Measurements from ENCODE around the gene SLC41A3. TPM values are rescaled to one million over a fixed set of nuclear protein-coding genes. Genes with fewer than 3 reads are reported as not detected.

Gene SLC41A3
- total and polyA plus RNA-seq, 11 donors: 20.9 to 60.1 (median 46.4) TPM

- peaks cover 0 to 16% (median 0%) of the 10 kb centered on the region in 9 donors for H3K36me3 ChIP-seq
- H3K4me3 ChIP-seq: no peak overlapping the region
- ATAC-seq (no peak), DNase-seq (no peak)
- intact Hi-C loops (cut with DNase I): no loop called here
- WGBS, 4 donors: 75 to 86% (median 81%) methylated on average over 15 to 16 of the region's 16 CpGs
- TF ChIP-seq, protein P1, sequence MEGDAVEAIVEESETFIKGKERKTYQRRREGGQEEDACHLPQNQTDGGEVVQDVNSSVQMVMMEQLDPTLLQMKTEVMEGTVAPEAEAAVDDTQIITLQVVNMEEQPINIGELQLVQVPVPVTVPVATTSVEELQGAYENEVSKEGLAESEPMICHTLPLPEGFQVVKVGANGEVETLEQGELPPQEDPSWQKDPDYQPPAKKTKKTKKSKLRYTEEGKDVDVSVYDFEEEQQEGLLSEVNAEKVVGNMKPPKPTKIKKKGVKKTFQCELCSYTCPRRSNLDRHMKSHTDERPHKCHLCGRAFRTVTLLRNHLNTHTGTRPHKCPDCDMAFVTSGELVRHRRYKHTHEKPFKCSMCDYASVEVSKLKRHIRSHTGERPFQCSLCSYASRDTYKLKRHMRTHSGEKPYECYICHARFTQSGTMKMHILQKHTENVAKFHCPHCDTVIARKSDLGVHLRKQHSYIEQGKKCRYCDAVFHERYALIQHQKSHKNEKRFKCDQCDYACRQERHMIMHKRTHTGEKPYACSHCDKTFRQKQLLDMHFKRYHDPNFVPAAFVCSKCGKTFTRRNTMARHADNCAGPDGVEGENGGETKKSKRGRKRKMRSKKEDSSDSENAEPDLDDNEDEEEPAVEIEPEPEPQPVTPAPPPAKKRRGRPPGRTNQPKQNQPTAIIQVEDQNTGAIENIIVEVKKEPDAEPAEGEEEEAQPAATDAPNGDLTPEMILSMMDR (IDR thresholded peaks at IDR 0.05): no peak
- no peak for TF ChIP-seq POLR2A (IDR thresholded peaks at IDR 0.05)
- peaks cover 0 to 17% (median 11%) of the 10 kb centered on the region in 12 donors for H3K4me1 ChIP-seq
- no peaks in the 10 kb centered on the region for H3K27me3 ChIP-seq
- H3K9me3 ChIP-seq: peaks cover 0 to 4% (median 0%) of the 10 kb centered on the region in 12 donors
- H3K27ac ChIP-seq: no peak overlapping the region
Measured at GRCh38 chr3:126052196-126053058, 31.5 kb downstream of the SLC41A3 start.

DNA sequence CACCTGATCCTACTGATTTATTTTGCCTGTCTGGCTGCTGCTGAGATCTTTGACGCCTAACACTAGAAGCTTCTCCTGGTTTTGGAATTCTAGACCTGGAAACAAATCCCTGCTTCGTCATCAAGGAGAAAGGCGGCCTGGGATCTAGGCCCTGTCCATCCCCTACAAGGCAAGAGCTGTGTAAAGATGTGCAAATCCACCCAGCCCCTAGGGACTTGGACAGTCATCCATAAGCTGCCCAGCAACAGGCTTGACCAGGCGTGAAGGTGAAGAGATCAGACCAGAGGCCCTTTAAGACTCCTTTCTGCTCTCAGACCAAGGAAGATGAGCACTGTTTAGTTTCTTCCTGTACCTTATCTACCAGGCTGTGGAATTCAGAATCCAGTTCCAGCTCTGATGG, 32.2 kb downstream of the SLC41A3 start:
- Histone ChIP-seq H3K27me3 (no peaks in the 10 kb centered on the region), H3K4me3 (no peak overlapping the region), H3K27ac (no peak overlapping the region), H3K36me3 (peaks cover 0 to 16% (median 6%) of the 10 kb centered on the region in 9 donors), H3K4me1 (peaks cover 0 to 10% (median 4%) of the 10 kb centered on the region in 12 donors), H3K9me3 (peaks cover 0 to 11% (median 0%) of the 10 kb centered on the region in 12 donors)
- 96 to 98% (median 97%) methylated on average over 4 of the region's 4 CpGs for whole genome bisulfite sequencing, 4 donors
- TF ChIP-seq, protein P1 (IDR thresholded peaks at IDR 0.05): no peak
- no peak for TF ChIP-seq POLR2A (IDR thresholded peaks at IDR 0.05)
- DNase-seq (no peak), ATAC-seq (no peak)
- intact Hi-C loops (cut with DNase I): no loop called here

DNA sequence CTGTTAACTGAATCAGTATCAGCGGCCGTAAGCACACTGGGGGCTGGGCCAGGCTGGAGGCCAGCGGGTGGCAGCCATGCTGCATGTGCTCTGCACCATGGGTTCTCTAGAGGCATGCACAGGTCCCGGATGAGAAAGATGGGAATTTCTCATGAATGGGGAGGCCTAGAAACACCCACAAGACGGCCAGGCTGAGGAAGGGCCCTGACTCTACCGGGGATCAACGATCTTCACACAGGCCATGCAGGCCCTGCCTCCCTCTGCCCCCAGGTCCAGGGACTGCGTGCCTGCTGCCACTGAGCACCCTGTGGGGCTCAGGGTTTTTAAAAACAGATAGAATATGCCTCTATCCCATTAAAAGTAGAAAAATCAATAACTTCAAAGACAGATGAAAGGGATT, 32.7 kb downstream of the SLC41A3 start:
- peaks cover 0 to 5% (median 0%) of the 10 kb centered on the region in 12 donors for H3K4me1 ChIP-seq
- peaks cover 0 to 16% (median 0%) of the 10 kb centered on the region in 12 donors for H3K9me3 ChIP-seq
- ATAC-seq (peak in 2 of 4 donors; percentile 24 to 38), DNase-seq (no peak)
- H3K4me3 ChIP-seq: no peak overlapping the region
- intact Hi-C loops (cut with DNase I): no loop called here
- 83 to 96% (median 91%) methylated on average over 8 of the region's 8 CpGs for WGBS, 4 donors
- peaks cover 0 to 16% (median 6%) of the 10 kb centered on the region in 9 donors for H3K36me3 ChIP-seq
- no peak for TF ChIP-seq POLR2A (IDR thresholded peaks at IDR 0.05)
- TF ChIP-seq, protein P1 (IDR thresholded peaks at IDR 0.05): no peak
- no peak overlapping the region for H3K27ac ChIP-seq
- H3K27me3 ChIP-seq: no peaks in the 10 kb centered on the region

- Histone ChIP-seq H3K4me3 (no peak overlapping the region), H3K4me1 (no peaks in the 10 kb centered on the region), H3K27ac (no peak overlapping the region), H3K36me3 (peaks cover 0 to 16% (median 6%) of the 10 kb centered on the region in 9 donors), H3K27me3 (no peaks in the 10 kb centered on the region), H3K9me3 (peaks cover 0 to 22% (median 0%) of the 10 kb centered on the region in 12 donors)
- 95 to 98% (median 98%) methylated on average over 10 of the region's 10 CpGs for WGBS, 4 donors
- TF ChIP-seq POLR2A (IDR thresholded peaks at IDR 0.05): no peak
- TF ChIP-seq, protein P1 (IDR thresholded peaks at IDR 0.05): no peak
- ATAC-seq (no peak), DNase-seq (no peak)
- intact Hi-C loops (cut with DNase I): no loop called here
Measured at GRCh38 chr3:126050626-126051025, 33.3 kb downstream of the SLC41A3 start.

Measured in heart left ventricle (tissue), 16 donors.